Measurements from ENCODE around the gene DHRSX.

- TF ChIP-seq POLR2AphosphoS5 (IDR thresholded peaks at IDR 0.05) (no peak), POLR2A (IDR thresholded peaks at IDR 0.05) (no peak)
- TF ChIP-seq, protein P1, sequence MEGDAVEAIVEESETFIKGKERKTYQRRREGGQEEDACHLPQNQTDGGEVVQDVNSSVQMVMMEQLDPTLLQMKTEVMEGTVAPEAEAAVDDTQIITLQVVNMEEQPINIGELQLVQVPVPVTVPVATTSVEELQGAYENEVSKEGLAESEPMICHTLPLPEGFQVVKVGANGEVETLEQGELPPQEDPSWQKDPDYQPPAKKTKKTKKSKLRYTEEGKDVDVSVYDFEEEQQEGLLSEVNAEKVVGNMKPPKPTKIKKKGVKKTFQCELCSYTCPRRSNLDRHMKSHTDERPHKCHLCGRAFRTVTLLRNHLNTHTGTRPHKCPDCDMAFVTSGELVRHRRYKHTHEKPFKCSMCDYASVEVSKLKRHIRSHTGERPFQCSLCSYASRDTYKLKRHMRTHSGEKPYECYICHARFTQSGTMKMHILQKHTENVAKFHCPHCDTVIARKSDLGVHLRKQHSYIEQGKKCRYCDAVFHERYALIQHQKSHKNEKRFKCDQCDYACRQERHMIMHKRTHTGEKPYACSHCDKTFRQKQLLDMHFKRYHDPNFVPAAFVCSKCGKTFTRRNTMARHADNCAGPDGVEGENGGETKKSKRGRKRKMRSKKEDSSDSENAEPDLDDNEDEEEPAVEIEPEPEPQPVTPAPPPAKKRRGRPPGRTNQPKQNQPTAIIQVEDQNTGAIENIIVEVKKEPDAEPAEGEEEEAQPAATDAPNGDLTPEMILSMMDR (IDR thresholded peaks at IDR 0.05) = no peak
Observed at GRCh38 chrX:2445662-2446623, 54.8 kb downstream of the DHRSX start.

Measured in breast epithelium (tissue), 3 donors.